ENCODE data around the gene ADAM33.

Gene ADAM33

DNA sequence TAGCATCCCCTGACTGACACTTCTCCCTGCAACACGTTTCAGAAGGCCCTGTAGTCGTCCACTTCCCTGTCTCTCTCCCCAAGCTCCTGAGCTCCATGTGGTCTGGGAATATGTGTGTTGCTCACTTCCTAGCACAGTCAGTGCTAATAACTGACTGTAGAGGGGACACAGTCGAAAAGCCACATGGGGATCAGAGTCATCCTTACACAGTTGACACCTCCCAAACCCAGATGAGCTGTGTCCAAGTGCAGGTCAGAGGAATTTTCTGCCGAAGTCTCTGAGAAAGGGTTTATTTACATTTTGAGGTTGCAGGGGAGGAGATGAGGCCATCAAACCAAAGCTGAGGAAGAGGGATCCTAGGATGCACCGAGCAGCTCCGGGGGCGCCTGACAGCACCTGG is 3.5 kb upstream of the ADAM33 start:
- no peaks in the 10 kb centered on the region for H3K27me3 ChIP-seq (ENCODE audit: insufficient read depth, low read length, poor library complexity, severe bottlenecking)
- H3K9me2 ChIP-seq (replicated peaks; ENCODE audit: low read depth, low read length), result no peaks in the 10 kb centered on the region
- no peak overlapping the region for H2AFZ ChIP-seq (ENCODE audit: low read length)
- H3K36me3 ChIP-seq (ENCODE audit: insufficient read depth, low read length), result no peaks in the 10 kb centered on the region
- no peaks in the 10 kb centered on the region for H4K20me1 ChIP-seq (ENCODE audit: insufficient read depth, low read length, poor library complexity, severe bottlenecking)
- no peak overlapping the region for H3K4me2 ChIP-seq (ENCODE audit: low read depth, low read length, poor library complexity, severe bottlenecking)
- H3K9me3 ChIP-seq (ENCODE audit: insufficient read depth, low read depth, low read length), result no peaks in the 10 kb centered on the region
- H3F3A ChIP-seq (ENCODE audit: low read depth), result no peaks in the 10 kb centered on the region
- no peak for TF ChIP-seq EZH2phosphoT487 (IDR thresholded peaks at IDR 0.05; ENCODE audit: borderline replicate concordance)
- TF ChIP-seq, protein P1, sequence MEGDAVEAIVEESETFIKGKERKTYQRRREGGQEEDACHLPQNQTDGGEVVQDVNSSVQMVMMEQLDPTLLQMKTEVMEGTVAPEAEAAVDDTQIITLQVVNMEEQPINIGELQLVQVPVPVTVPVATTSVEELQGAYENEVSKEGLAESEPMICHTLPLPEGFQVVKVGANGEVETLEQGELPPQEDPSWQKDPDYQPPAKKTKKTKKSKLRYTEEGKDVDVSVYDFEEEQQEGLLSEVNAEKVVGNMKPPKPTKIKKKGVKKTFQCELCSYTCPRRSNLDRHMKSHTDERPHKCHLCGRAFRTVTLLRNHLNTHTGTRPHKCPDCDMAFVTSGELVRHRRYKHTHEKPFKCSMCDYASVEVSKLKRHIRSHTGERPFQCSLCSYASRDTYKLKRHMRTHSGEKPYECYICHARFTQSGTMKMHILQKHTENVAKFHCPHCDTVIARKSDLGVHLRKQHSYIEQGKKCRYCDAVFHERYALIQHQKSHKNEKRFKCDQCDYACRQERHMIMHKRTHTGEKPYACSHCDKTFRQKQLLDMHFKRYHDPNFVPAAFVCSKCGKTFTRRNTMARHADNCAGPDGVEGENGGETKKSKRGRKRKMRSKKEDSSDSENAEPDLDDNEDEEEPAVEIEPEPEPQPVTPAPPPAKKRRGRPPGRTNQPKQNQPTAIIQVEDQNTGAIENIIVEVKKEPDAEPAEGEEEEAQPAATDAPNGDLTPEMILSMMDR (conservative IDR thresholded peaks at IDR 0.05; ENCODE audit: low read length), result no peak
- no peak overlapping the region for H3K9ac ChIP-seq (ENCODE audit: low read depth, low read length, poor library complexity, severe bottlenecking)
- H3K4me3 ChIP-seq (ENCODE audit: low read length, poor library complexity, severe bottlenecking), result no peak overlapping the region
- no peaks in the 10 kb centered on the region for H3K79me2 ChIP-seq (ENCODE audit: insufficient read depth, low read length)
- H3K4me1 ChIP-seq (ENCODE audit: insufficient read depth, low read length, poor library complexity, severe bottlenecking), result no peaks in the 10 kb centered on the region

DNA sequence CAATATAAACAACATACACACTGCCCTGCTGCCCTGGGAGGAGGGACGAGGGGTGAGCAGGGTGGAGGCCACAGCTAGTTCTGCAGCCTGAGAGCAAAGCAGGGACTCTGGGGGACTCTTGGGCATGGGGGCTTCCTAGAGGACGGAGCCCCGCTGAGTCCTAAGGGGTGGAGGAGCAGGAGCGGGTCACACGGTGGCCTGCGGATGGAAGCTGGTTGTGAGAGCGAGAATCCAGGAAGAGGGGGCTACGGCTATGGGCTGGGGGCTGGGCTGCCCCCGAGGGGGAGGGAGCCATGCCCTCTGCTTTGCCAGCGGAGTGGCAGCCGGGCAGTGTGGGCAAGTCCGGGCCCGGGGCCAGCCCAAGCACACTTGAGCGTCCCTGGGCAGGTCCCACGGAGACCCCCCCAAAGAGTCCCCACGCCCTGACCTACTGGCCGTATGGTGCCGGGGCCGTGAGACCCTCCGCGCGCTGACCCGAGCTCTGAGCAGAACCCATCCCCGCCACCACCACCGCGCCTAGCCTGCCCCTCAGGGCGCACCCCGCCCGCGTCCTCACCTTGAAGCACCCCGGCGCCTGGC is 369 bp downstream of the ADAM33 start:
- no peaks in the 10 kb centered on the region for H3K4me1 ChIP-seq (ENCODE audit: insufficient read depth, low read length, poor library complexity, severe bottlenecking)
- H3K27me3 ChIP-seq (ENCODE audit: insufficient read depth, low read length, poor library complexity, severe bottlenecking), result no peaks in the 10 kb centered on the region
- no peaks in the 10 kb centered on the region for H3K36me3 ChIP-seq (ENCODE audit: insufficient read depth, low read length)
- no peak overlapping the region for H3K4me3 ChIP-seq (ENCODE audit: low read length, poor library complexity, severe bottlenecking)
- H4K20me1 ChIP-seq (ENCODE audit: insufficient read depth, low read length, poor library complexity, severe bottlenecking), result no peaks in the 10 kb centered on the region
- no peak overlapping the region for H2AFZ ChIP-seq (ENCODE audit: low read length)
- no peaks in the 10 kb centered on the region for H3K9me3 ChIP-seq (ENCODE audit: insufficient read depth, low read depth, low read length)
- H3K9me2 ChIP-seq (replicated peaks; ENCODE audit: low read depth, low read length), result no peaks in the 10 kb centered on the region
- H3F3A ChIP-seq (ENCODE audit: low read depth), result no peaks in the 10 kb centered on the region
- no peak overlapping the region for H3K4me2 ChIP-seq (ENCODE audit: low read depth, low read length, poor library complexity, severe bottlenecking)
- H3K79me2 ChIP-seq (ENCODE audit: insufficient read depth, low read length), result no peaks in the 10 kb centered on the region
- H3K9ac ChIP-seq (ENCODE audit: low read depth, low read length, poor library complexity, severe bottlenecking), result no peak overlapping the region
- TF ChIP-seq, protein P1 (conservative IDR thresholded peaks at IDR 0.05; ENCODE audit: low read length), result no peak
- TF ChIP-seq EZH2phosphoT487 (IDR thresholded peaks at IDR 0.05; ENCODE audit: borderline replicate concordance), result no peak

DNA sequence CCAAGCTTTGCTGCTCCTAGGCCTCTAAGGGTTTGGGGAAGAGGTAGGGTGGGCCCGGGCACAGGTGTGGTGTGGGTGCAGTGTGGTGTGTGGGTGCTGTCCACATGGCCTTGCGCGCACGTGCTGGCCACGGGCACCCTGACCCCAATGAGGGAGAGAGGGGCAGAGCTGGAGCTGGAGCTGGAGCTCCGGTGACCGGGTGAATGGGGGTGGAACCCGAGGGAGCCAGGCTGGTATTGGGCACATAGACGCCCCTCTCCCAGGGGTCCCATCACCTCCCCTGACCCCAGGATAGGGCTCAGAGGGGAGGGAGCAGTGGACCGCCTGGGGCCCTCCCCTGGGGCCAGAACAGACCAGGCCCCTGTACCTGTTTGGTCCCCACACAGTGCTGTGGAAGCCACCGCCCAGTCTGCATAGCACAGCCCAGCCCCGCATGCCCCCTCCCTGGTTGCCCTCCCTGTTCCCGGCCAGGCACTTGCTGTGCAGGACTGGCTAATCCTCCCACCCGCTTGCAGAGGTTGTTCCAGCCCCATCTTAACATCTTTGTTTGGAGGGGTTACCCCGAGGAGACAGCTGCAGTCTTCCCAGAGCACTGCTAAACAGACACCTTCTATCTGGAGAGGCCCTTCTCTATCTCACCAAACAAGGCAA is 984 bp downstream of the ADAM33 start:
- Histone ChIP-seq H3K27me3 (ENCODE audit: insufficient read depth, low read length, poor library complexity, severe bottlenecking) (no peaks in the 10 kb centered on the region), H3K4me2 (ENCODE audit: low read depth, low read length, poor library complexity, severe bottlenecking) (no peak overlapping the region), H3K36me3 (ENCODE audit: insufficient read depth, low read length) (no peaks in the 10 kb centered on the region), H3K4me1 (ENCODE audit: insufficient read depth, low read length, poor library complexity, severe bottlenecking) (no peaks in the 10 kb centered on the region), H4K20me1 (ENCODE audit: insufficient read depth, low read length, poor library complexity, severe bottlenecking) (no peaks in the 10 kb centered on the region), H3K9me3 (ENCODE audit: insufficient read depth, low read depth, low read length) (no peaks in the 10 kb centered on the region), H3K79me2 (ENCODE audit: insufficient read depth, low read length) (no peaks in the 10 kb centered on the region), H3K9me2 (replicated peaks; ENCODE audit: low read depth, low read length) (no peaks in the 10 kb centered on the region), H3K9ac (ENCODE audit: low read depth, low read length, poor library complexity, severe bottlenecking) (no peak overlapping the region), H3F3A (ENCODE audit: low read depth) (no peaks in the 10 kb centered on the region), H2AFZ (ENCODE audit: low read length) (no peak overlapping the region), H3K4me3 (ENCODE audit: low read length, poor library complexity, severe bottlenecking) (no peak overlapping the region)
- TF ChIP-seq, protein P1 (conservative IDR thresholded peaks at IDR 0.05; ENCODE audit: low read length), result no peak
- no peak for TF ChIP-seq EZH2phosphoT487 (IDR thresholded peaks at IDR 0.05; ENCODE audit: borderline replicate concordance)
